ENCODE results near the gene NCKAP1.
"Not testable (repeated sequence)": the region's sequence is repeated elsewhere in the genome, so short reads cannot be mapped to it uniquely, and the experiment has no call there.

NCKAP1 gene

GRCh38 chr2:182906454-182906853 is 131.8 kb downstream of the NCKAP1 start:
- no peak for DNase-seq

GRCh38 chr2:182904844-182905243 is 133.4 kb downstream of the NCKAP1 start:
- DNase-seq: no peak

- no peak for DNase-seq
Measured at GRCh38 chr2:182903566-182903965, 134.7 kb downstream of the NCKAP1 start.

- DNase-seq: no peak
Measured at GRCh38 chr2:182901748-182902147, 136.5 kb downstream of the NCKAP1 start.

- no peak for DNase-seq
Measured at GRCh38 chr2:182898718-182899117, 139.5 kb downstream of the NCKAP1 start.

- DNase-seq: no peak
Measured at GRCh38 chr2:182897137-182897536, 141.1 kb downstream of the NCKAP1 start.

- no peak for DNase-seq
Measured at GRCh38 chr2:182895798-182896197, 142.5 kb downstream of the NCKAP1 start.

- no peak for DNase-seq
Measured at GRCh38 chr2:182895169-182895568, 143.1 kb downstream of the NCKAP1 start.

GRCh38 chr2:182894174-182894573 is 144.1 kb downstream of the NCKAP1 start:
- DNase-seq: no peak

- DNase-seq: no peak
Measured at GRCh38 chr2:182893666-182894065, 144.6 kb downstream of the NCKAP1 start.

GRCh38 chr2:182893035-182893434 is 145.2 kb downstream of the NCKAP1 start:
- not testable (repeated sequence) for DNase-seq

- no peak for DNase-seq
Measured at GRCh38 chr2:182891611-182892010, 146.6 kb downstream of the NCKAP1 start.

- no peak for DNase-seq
Measured at GRCh38 chr2:182890773-182891378, 147.4 kb downstream of the NCKAP1 start.

- no peak for DNase-seq
Measured at GRCh38 chr2:182890305-182890704, 148.0 kb downstream of the NCKAP1 start.

- no peak for DNase-seq
Measured at GRCh38 chr2:182887753-182888415, 150.4 kb downstream of the NCKAP1 start.

- DNase-seq: no peak
Measured at GRCh38 chr2:182887093-182887492, 151.2 kb downstream of the NCKAP1 start.

- DNase-seq: no peak
Measured at GRCh38 chr2:182885771-182886170, 152.5 kb downstream of the NCKAP1 start.

- no peak for DNase-seq
Measured at GRCh38 chr2:182883451-182883850, 154.8 kb downstream of the NCKAP1 start.

- not testable (repeated sequence) for DNase-seq
Measured at GRCh38 chr2:182880100-182880499, 158.2 kb downstream of the NCKAP1 start.

- not testable (repeated sequence) for DNase-seq
Measured at GRCh38 chr2:182876653-182877052, 161.6 kb downstream of the NCKAP1 start.

GRCh38 chr2:182870227-182870626 is 168.0 kb downstream of the NCKAP1 start:
- no peak for DNase-seq

- no peak for DNase-seq
Measured at GRCh38 chr2:182868054-182868796, 170.0 kb downstream of the NCKAP1 start.

- no peak for DNase-seq
Measured at GRCh38 chr2:182867426-182868053, 170.7 kb downstream of the NCKAP1 start.

All from CD4-positive, alpha-beta T cell treated with Interleukin-17A for 1 hour (primary cell).